Ishikawa (cell line): ENCODE results near the gene UBN1.

Experiments used
- CEBPB ChIP-seq: IDR thresholded peaks from 2 replicates; pipeline ENCODE4 v1.6.1; 2012
- CREB1 ChIP-seq: IDR thresholded peaks from 2 replicates; pipeline ENCODE4 v1.6.1; 2012; ENCODE audit warnings: low read depth
- EP300 ChIP-seq: IDR thresholded peaks from 2 replicates; pipeline ENCODE4 v1.6.1; 2012; ENCODE audit warnings: borderline replicate concordance
- FOXM1 ChIP-seq: IDR thresholded peaks from 2 replicates; pipeline ENCODE4 v1.6.1; 2012; ENCODE audit warnings: low read depth, borderline replicate concordance
- RAD21 ChIP-seq: IDR thresholded peaks from 2 replicates; pipeline ENCODE4 v1.6.1; 2012; ENCODE audit warnings: low read depth
- YY1 ChIP-seq: IDR thresholded peaks from 2 replicates; pipeline ENCODE4 v1.6.1; 2012; ENCODE audit warnings: low read depth
- TF ChIP-seq, protein P1 (sequence below): IDR thresholded peaks from 2 replicates; pipeline ENCODE4 v1.6.1; 2012; ENCODE audit warnings: low read depth, mild to moderate bottlenecking

DNA sequence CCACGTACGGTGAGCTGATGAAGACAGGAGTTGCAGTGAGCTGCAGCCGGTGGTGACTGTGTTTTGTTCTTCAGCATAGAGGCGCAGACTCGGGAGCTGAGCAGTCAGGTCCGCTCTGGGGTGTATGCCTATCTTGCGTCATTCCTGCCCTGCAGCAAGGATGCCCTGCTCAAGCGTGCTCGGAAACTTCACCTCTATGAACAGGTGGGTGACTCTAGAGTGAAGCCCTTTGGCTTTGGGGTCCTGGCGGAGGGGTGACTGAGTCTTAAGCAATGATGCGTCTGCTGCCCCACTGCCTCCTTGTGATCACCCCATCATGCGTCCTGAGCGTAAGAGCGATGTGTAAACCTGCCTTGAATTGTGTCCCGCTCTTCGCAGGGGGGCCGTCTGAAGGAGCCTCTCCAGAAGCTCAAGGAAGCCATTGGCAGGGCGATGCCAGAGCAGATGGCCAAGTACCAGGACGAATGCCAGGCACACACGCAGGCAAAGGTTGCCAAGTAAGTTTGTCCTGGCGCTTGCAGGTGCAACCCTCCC is 22.9 kb downstream of the UBN1 start:
- no peak for TF ChIP-seq RAD21
- no peak for TF ChIP-seq FOXM1
- TF ChIP-seq CEBPB, result no peak
- no peak for TF ChIP-seq EP300
- no peak for TF ChIP-seq YY1
- TF ChIP-seq, protein P1, sequence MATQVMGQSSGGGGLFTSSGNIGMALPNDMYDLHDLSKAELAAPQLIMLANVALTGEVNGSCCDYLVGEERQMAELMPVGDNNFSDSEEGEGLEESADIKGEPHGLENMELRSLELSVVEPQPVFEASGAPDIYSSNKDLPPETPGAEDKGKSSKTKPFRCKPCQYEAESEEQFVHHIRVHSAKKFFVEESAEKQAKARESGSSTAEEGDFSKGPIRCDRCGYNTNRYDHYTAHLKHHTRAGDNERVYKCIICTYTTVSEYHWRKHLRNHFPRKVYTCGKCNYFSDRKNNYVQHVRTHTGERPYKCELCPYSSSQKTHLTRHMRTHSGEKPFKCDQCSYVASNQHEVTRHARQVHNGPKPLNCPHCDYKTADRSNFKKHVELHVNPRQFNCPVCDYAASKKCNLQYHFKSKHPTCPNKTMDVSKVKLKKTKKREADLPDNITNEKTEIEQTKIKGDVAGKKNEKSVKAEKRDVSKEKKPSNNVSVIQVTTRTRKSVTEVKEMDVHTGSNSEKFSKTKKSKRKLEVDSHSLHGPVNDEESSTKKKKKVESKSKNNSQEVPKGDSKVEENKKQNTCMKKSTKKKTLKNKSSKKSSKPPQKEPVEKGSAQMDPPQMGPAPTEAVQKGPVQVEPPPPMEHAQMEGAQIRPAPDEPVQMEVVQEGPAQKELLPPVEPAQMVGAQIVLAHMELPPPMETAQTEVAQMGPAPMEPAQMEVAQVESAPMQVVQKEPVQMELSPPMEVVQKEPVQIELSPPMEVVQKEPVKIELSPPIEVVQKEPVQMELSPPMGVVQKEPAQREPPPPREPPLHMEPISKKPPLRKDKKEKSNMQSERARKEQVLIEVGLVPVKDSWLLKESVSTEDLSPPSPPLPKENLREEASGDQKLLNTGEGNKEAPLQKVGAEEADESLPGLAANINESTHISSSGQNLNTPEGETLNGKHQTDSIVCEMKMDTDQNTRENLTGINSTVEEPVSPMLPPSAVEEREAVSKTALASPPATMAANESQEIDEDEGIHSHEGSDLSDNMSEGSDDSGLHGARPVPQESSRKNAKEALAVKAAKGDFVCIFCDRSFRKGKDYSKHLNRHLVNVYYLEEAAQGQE, result no peak
- no peak for TF ChIP-seq CREB1
